HG02884 (cell line): ENCODE data around the gene HMGB1.
"Not testable (repeated sequence)": the region's sequence is repeated elsewhere in the genome, so short reads cannot be mapped to it uniquely, and the experiment has no call there.

Source experiments
- ATAC-seq: cut with Tn5 transposase; IDR thresholded peaks from one replicate; pipeline ENCODE4 v1.9.1; 2021; ENCODE audit warnings: mild to moderate bottlenecking, moderate library complexity; ENCODE audit not compliant: unreplicated experiment

Gene HMGB1

GRCh38 chr13:30466841-30467252, 1.1 kb upstream of the HMGB1 start:
- ATAC-seq = no peak

GRCh38 chr13:30466358-30466714, 600 bp upstream of the HMGB1 start:
- no peak for ATAC-seq

- ATAC-seq = no peak
Measured at GRCh38 chr13:30465343-30465592, 468 bp downstream of the HMGB1 start.

GRCh38 chr13:30464496-30465342, 1.0 kb downstream of the HMGB1 start:
- ATAC-seq = peak; percentile 13

GRCh38 chr13:30463787-30464495, 1.8 kb downstream of the HMGB1 start:
- peak; percentile 30 for ATAC-seq

- not testable (repeated sequence) for ATAC-seq
Measured at GRCh38 chr13:30461279-30462066, 4.3 kb downstream of the HMGB1 start.

GRCh38 chr13:30457306-30457891, 8.3 kb downstream of the HMGB1 start:
- no peak for ATAC-seq

GRCh38 chr13:30456290-30456689, 9.4 kb downstream of the HMGB1 start:
- ATAC-seq = no peak

- no peak for ATAC-seq
Measured at GRCh38 chr13:30454991-30455390, 10.7 kb downstream of the HMGB1 start.

GRCh38 chr13:30453727-30454126, 12.0 kb downstream of the HMGB1 start:
- no peak for ATAC-seq

GRCh38 chr13:30451476-30451875, 14.3 kb downstream of the HMGB1 start:
- not testable (repeated sequence) for ATAC-seq

- ATAC-seq = no peak
Measured at GRCh38 chr13:30450066-30450465, 15.7 kb downstream of the HMGB1 start.

GRCh38 chr13:30448441-30448840, 17.3 kb downstream of the HMGB1 start:
- no peak for ATAC-seq

- peak; percentile 19 for ATAC-seq
Measured at GRCh38 chr13:30446126-30446500, 19.6 kb downstream of the HMGB1 start.

- ATAC-seq = no peak
Measured at GRCh38 chr13:30443957-30444404, 21.8 kb downstream of the HMGB1 start.

- ATAC-seq = not testable (repeated sequence)
Measured at GRCh38 chr13:30443491-30443890, 22.2 kb downstream of the HMGB1 start.

GRCh38 chr13:30442926-30443325, 22.8 kb downstream of the HMGB1 start:
- ATAC-seq = no peak

- ATAC-seq = no peak
Measured at GRCh38 chr13:30440910-30441703, 24.6 kb downstream of the HMGB1 start.

GRCh38 chr13:30438286-30438685, 27.4 kb downstream of the HMGB1 start:
- no peak for ATAC-seq

GRCh38 chr13:30437177-30437576, 28.6 kb downstream of the HMGB1 start:
- ATAC-seq = no peak
